Adrenal gland (tissue), 12 donors: ENCODE measurements around the gene HIC1. TPM values are rescaled to one million over a fixed set of nuclear protein-coding genes. Genes with fewer than 3 reads are reported as not detected.

Source experiments
- DNase-seq, 7 donors: peaks; one replicate each; pipeline ENCODE4 v3.0.0-alpha.2; 2019 to 2020
- H3K27ac ChIP-seq, 5 donors: fragments of 200-600 bp; sonication (generic) in 4 of 5; 1 replicate in 3 of 5; 2 replicates in 2 of 5; pipeline versions ENCODE4 v1.5.1 to v1.8.0; 2016 to 2020; ENCODE audit warnings: mild to moderate bottlenecking in 1 of 5
- H3K27me3 ChIP-seq: fragments of 200-600 bp; 2 replicates; pipeline ENCODE4 v1.8.0; 2021
- H3K36me3 ChIP-seq, 2 donors: fragments of 200-600 bp; replicated peaks in 1 of 2; 1 replicate in 1 of 2; 2 replicates in 1 of 2; pipeline versions ENCODE4 v1.5.1 to v1.8.0; 2018 to 2022
- H3K4me1 ChIP-seq, 2 donors: fragments of 200-600 bp; replicated peaks in 1 of 2; 1 replicate in 1 of 2; 2 replicates in 1 of 2; pipeline versions ENCODE4 v1.5.1 to v1.8.0; 2018 to 2021
- H3K4me3 ChIP-seq, 4 donors: fragments of 200-600 bp; sonication (generic) in 3 of 4; one replicate each; pipeline ENCODE4 v1.5.1; 2016 to 2018
- H3K9me3 ChIP-seq, 3 donors: fragments of 200-600 bp; sonication (generic) in 1 of 3; replicated peaks in 1 of 3; 1 replicate in 2 of 3; 2 replicates in 1 of 3; pipeline versions ENCODE4 v1.5.1 to v1.8.0; 2016 to 2021
- CTCF ChIP-seq, 6 experiments: fragments of 450-650 bp in 4 of 6; fragments of 200-600 bp in 2 of 6; sonication (generic) in 1 of 6; IDR thresholded peaks; 1 replicate in 5 of 6; 2 replicates in 1 of 6; pipeline versions ENCODE4 v1.5.1 to v1.8.0; 2016 to 2021; ENCODE audit warnings: antibody characterized with exemption in 6 of 6, mild to moderate bottlenecking in 2 of 6, moderate library complexity in 1 of 6
- POLR2A ChIP-seq, 2 donors: fragments of 450-650 bp; IDR thresholded peaks; one replicate each; pipeline ENCODE4 v1.6.1; 2017; ENCODE audit warnings: antibody characterized with exemption in 2 of 2, mild to moderate bottlenecking in 2 of 2, moderate library complexity in 1 of 2
- WGBS, 4 donors: extraction: QIAGEN DNeasy Blood & Tissue Kit in 2 of 4; methylation state at CpG; one replicate each; pipeline versions ENCODE4 v1.1.5 to v1.1.7; 2013 to 2017; 5-methylcytosine and 5-hydroxymethylcytosine counted together
- intact Hi-C, 2 donors: fragments of 100-400 bp; cut with DNase I; formaldehyde crosslinking; loops; one replicate each; pipeline versions ENCODE4 v1.14.1 to v1.15.0; 2022 to 2023
- polyA plus RNA-seq, 3 donors: library from polyadenylated mRNA; stranded (reverse); fragments of 200-250 nt in 2 of 3; fragments of 350-450 nt in 1 of 3; fragmentation: Illumina TruSeq in 1 of 3; extraction: RNeasy Lipid Tissue Mini Kit (QIAGEN cat#74804) in 1 of 3; gene quantifications; one replicate each; pipeline ENCODE4 v1.2.3, GENCODE V29; 2013 to 2014
- total RNA-seq, 9 donors: library from RNA; depleted of rRNA in 4 of 9; stranded (reverse); fragments of >200 nt in 4 of 9; fragments of 120-200 nt in 1 of 9; fragmentation: NEBNext Ultra II Directional in 1 of 9; extraction: Animal tissue kit (Norgen Biotek cat#: 25700) in 1 of 9; gene quantifications; one replicate each; pipeline versions ENCODE4 v1.1.0 to v1.2.4, GENCODE V29; 2013 to 2023
- donor health status: healthy with polysubstance abuse.
- donor health status: Bipolar disorder and iron deficiency.
- donor health status: DM: yes; HTN: yes; CAD: no.
- donor health status: DM: no; HTN: no; CAD: no.
- donor health status: DM: no; HTN: no; CAD: no.
- donor health status: DM: yes; HTN: yes; CAD: no.

HIC1 gene
- total and polyA plus RNA-seq, 12 donors, result 0.92 to 61.8 (median 23.9) TPM

- H3K36me3 ChIP-seq, result no peaks in the 10 kb centered on the region
- peak; percentile 33 to 41 for TF ChIP-seq POLR2A (IDR thresholded peaks at IDR 0.05)
- TF ChIP-seq CTCF (IDR thresholded peaks at IDR 0.05), result no peak
- H3K27me3 ChIP-seq, result no peaks in the 10 kb centered on the region
- no peaks in the 10 kb centered on the region for H3K9me3 ChIP-seq
- H3K4me3 ChIP-seq, result peak overlapping the region in 2 of 4 donors; percentile 37 to 73
- intact Hi-C loops, result loop anchor here (10.0 kb wide), 2 partner anchors 124 to 234 kb away; no protein-coding TSS in a partner anchor
- 12 to 60% (median 36%) methylated on average over 7 to 81 of the region's 81 CpGs for WGBS, 4 donors
- peak in 5 of 7 donors; percentile 52 to 79 (median 60) for DNase-seq
- peak overlapping the region in 2 of 5 donors; percentile 24 to 67 for H3K27ac ChIP-seq
- H3K4me1 ChIP-seq, result peaks cover 23 to 42% of the 10 kb centered on the region in 2 donors
Measured at GRCh38 chr17:2051061-2051932, 3.6 kb upstream of the HIC1 start.

- no peaks in the 10 kb centered on the region for H3K27me3 ChIP-seq
- TF ChIP-seq POLR2A (IDR thresholded peaks at IDR 0.05) (no peak), CTCF (IDR thresholded peaks at IDR 0.05) (no peak)
- peak in 1 of 7 donors; percentile 39 for DNase-seq
- no peaks in the 10 kb centered on the region for H3K9me3 ChIP-seq
- no peaks in the 10 kb centered on the region for H3K36me3 ChIP-seq
- no peak overlapping the region for H3K4me3 ChIP-seq
- peak overlapping the region in 1 of 5 donors; percentile 67 for H3K27ac ChIP-seq
- peaks cover 23 to 42% of the 10 kb centered on the region in 2 donors for H3K4me1 ChIP-seq
- 53 to 61% (median 57%) methylated on average over 13 to 14 of the region's 14 CpGs for WGBS, 4 donors
- intact Hi-C loops, result loop anchor here (10.0 kb wide), 2 partner anchors 123 to 233 kb away; no protein-coding TSS in a partner anchor
Measured at GRCh38 chr17:2051933-2052559, 2.9 kb upstream of the HIC1 start.

- Histone ChIP-seq H3K27ac (peak overlapping the region in 4 of 5 donors; percentile 39 to 88 (median 63)), H3K36me3 (no peaks in the 10 kb centered on the region), H3K4me1 (peaks cover 23 to 41% of the 10 kb centered on the region in 2 donors), H3K9me3 (no peaks in the 10 kb centered on the region), H3K27me3 (no peaks in the 10 kb centered on the region), H3K4me3 (peak overlapping the region in 2 of 4 donors; percentile 15 to 72)
- 5 to 17% (median 9%) methylated on average over 18 to 84 of the region's 84 CpGs for WGBS, 4 donors
- DNase-seq, result peak; percentile 76 to 91 (median 84)
- intact Hi-C loops, result loop anchor here (2.0 to 10.0 kb wide), 3 partner anchors 121 to 231 kb away; no protein-coding TSS in a partner anchor
- TF ChIP-seq CTCF (IDR thresholded peaks at IDR 0.05) (peak; percentile 20 to 74 (median 56)), POLR2A (IDR thresholded peaks at IDR 0.05) (peak in 1 of 2 donors; percentile 10)
Measured at GRCh38 chr17:2053380-2054261, 1.3 kb upstream of the HIC1 start.
